Pancreas (tissue), 10 donors: Measurements from ENCODE around the gene GPX3. TPM values are rescaled to one million over a fixed set of nuclear protein-coding genes. Genes with fewer than 3 reads are reported as not detected.

Experiments
- ATAC-seq, 4 donors: fragments of 200-7000 bp; cut with Tn5 transposase; one replicate each; pipeline versions ENCODE4 v1.8.0 to v1.9.1; 2020; ENCODE audit warnings: mild to moderate bottlenecking in 4 of 4, moderate library complexity in 4 of 4
- DNase-seq, 6 donors: peaks; one replicate each; pipeline ENCODE4 v3.0.0-alpha.2; 2020
- FAIRE-seq: peaks from 2 replicates; lab custom pipeline; 2012; peaks lifted over from hg19 to GRCh38; lab: Jason Lieb, UNC
- H3K27ac ChIP-seq, 4 donors: fragments of 200-600 bp; sonication (generic); 1 replicate in 3 of 4; 2 replicates in 1 of 4; pipeline versions ENCODE4 v1.5.0 to v1.8.0; 2020
- H3K27me3 ChIP-seq, 4 donors: fragments of 200-600 bp; one replicate each; pipeline ENCODE4 v1.8.0; 2021
- H3K36me3 ChIP-seq, 3 donors: fragments of 200-600 bp; sonication (generic) in 1 of 3; one replicate each; pipeline versions ENCODE4 v1.5.0 to v1.8.0; 2020 to 2021
- H3K4me1 ChIP-seq, 3 donors: fragments of 200-600 bp; one replicate each; pipeline ENCODE4 v1.8.0; 2021
- H3K4me3 ChIP-seq, 4 donors: fragments of 200-600 bp; sonication (generic) in 2 of 4; one replicate each; pipeline versions ENCODE4 v1.5.0 to v1.8.0; 2020 to 2021
- H3K9me3 ChIP-seq, 4 donors: fragments of 200-600 bp; one replicate each; pipeline ENCODE4 v1.8.0; 2021
- WGBS, 2 donors: extraction: QIAGEN DNeasy Blood & Tissue Kit; methylation state at CpG; one replicate each; pipeline ENCODE4 v1.1.7; 2013; 5-methylcytosine and 5-hydroxymethylcytosine counted together
- intact Hi-C, 3 donors: fragments of 100-400 bp; cut with DNase I; formaldehyde crosslinking; loops; one replicate each; pipeline versions ENCODE4 v1.11.1 to v1.14.2; 2022
- polyA plus RNA-seq, 2 donors: library from polyadenylated mRNA; stranded (reverse); fragments of 200-250 nt; gene quantifications; one replicate each; pipeline ENCODE4 v1.2.3, GENCODE V29; 2013
- total RNA-seq, 6 donors: library from RNA; stranded (reverse); fragmentation: NEBNext Ultra II Directional in 4 of 6; extraction: Animal tissue kit (Norgen Biotek cat#: 25700) in 4 of 6; gene quantifications; one replicate each; pipeline versions ENCODE4 v1.2.1 to v1.2.4, GENCODE V29; 2021 to 2023
- TF ChIP-seq, protein P1 (sequence below), 4 donors: fragments of 200-600 bp; sonication (generic) in 3 of 4; IDR thresholded peaks; one replicate each; pipeline versions ENCODE4 v1.5.0 to v1.8.0; 2021; ENCODE audit warnings: antibody characterized with exemption in 4 of 4
- donor health status: healthy with polysubstance abuse.
- donor health status: DM: no; HTN: no; CAD: no; lungs with moderate emphysema.
- donor health status: DM: no; HTN: no; CAD: no.
- donor health status: control.
- donor health status: control.
- donor health status: Bipolar disorder and iron deficiency.
- donor health status: DM: yes; HTN: yes; CAD: no.
- donor health status: DM: no; HTN: no; CAD: no.
- donor health status: DM: no; HTN: no; CAD: no.
- donor health status: DM: yes; HTN: yes; CAD: no.

The GPX3 gene
- total and polyA plus RNA-seq, 8 donors, result 26.3 to 298 (median 61.6) TPM

DNA sequence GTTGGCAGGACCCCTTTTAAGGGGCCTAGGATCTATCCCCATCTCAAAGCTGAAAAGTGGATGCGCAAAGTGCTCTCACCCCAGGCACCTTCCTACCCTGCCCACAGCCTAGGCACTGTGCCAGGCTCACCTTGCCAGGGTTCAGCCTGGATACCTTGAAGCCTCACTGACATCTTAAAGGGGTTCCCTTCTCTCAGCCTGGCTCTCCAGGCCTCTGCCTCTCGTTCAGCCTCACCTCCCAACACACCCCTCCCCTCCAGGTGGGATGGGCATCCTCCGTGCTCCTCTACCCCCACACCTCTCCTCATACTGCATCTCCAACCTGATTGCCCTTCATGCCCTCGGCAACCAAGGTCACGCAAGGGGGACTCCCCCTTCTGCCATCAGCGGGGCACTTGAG is 34.9 kb downstream of the GPX3 start:
- Histone ChIP-seq H3K9me3 (no peaks in the 10 kb centered on the region), H3K36me3 (peaks cover 0 to 52% (median 0%) of the 10 kb centered on the region in 3 donors), H3K4me3 (no peak overlapping the region), H3K4me1 (peaks cover 0 to 9% (median 0%) of the 10 kb centered on the region in 3 donors), H3K27ac (no peak overlapping the region), H3K27me3 (no peaks in the 10 kb centered on the region)
- TF ChIP-seq, protein P1, sequence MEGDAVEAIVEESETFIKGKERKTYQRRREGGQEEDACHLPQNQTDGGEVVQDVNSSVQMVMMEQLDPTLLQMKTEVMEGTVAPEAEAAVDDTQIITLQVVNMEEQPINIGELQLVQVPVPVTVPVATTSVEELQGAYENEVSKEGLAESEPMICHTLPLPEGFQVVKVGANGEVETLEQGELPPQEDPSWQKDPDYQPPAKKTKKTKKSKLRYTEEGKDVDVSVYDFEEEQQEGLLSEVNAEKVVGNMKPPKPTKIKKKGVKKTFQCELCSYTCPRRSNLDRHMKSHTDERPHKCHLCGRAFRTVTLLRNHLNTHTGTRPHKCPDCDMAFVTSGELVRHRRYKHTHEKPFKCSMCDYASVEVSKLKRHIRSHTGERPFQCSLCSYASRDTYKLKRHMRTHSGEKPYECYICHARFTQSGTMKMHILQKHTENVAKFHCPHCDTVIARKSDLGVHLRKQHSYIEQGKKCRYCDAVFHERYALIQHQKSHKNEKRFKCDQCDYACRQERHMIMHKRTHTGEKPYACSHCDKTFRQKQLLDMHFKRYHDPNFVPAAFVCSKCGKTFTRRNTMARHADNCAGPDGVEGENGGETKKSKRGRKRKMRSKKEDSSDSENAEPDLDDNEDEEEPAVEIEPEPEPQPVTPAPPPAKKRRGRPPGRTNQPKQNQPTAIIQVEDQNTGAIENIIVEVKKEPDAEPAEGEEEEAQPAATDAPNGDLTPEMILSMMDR (IDR thresholded peaks at IDR 0.05), result no peak
- DNase-seq (no peak), FAIRE-seq (no peak), ATAC-seq (no peak)
- 68 to 74% methylated on average over 6 of the region's 6 CpGs for WGBS, 2 donors
- intact Hi-C loops, result no loop called here

DNA sequence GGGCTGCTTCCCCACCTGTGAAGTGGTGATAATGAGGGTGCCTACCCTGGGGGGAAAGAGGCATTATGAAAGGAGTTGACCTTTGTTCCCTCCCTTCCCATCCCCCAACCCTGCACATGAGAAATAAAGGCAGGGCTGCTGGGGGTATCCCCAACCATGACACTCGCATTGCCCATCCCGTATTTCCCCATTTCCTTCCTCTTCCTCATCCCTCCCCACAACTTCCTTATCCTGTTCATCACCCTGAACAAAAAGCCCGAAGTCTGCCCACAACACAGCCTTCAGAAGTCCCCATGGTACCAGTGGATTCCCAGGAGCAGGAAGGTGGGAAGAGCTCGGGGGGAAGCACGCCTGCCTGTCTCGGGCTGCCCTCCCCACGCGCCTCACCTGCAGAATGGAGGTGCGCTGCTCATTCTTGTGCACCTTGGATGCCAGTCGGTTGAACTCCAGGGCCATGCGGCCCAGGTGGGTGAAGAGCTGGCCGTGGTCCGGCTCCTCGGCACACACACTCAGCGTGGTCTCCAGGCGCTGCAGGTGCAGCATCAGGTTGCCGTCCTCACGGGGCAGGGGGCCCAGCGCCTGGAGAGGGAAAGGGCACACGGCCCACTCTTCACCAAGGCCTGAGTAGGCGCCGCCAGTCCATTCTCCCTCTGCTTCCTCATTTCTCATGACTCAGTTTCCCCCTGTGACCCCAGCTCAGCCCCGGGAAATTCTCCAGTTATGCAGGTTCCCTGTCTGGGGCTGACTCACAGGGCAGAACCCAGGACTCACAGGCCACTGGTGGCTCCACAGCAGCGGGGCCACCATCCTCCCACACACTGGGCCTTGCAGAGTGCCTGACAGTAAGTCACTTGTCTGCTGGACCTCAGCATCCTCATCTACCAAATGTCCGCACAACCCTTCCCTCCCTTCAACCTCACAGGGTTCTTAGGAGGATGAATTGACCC is 36.3 kb downstream of the GPX3 start:
- no peaks in the 10 kb centered on the region for H3K27me3 ChIP-seq
- DNase-seq (no peak), ATAC-seq (no peak), FAIRE-seq (no peak)
- TF ChIP-seq, protein P1 (IDR thresholded peaks at IDR 0.05), result no peak
- no peak overlapping the region for H3K4me3 ChIP-seq
- H3K4me1 ChIP-seq, result peaks cover 0 to 15% (median 0%) of the 10 kb centered on the region in 3 donors
- WGBS, 2 donors, result 96 to 97% methylated on average over 25 of the region's 25 CpGs
- intact Hi-C loops, result no loop called here
- no peaks in the 10 kb centered on the region for H3K9me3 ChIP-seq
- H3K27ac ChIP-seq, result no peak overlapping the region
- peaks cover 0 to 50% (median 4%) of the 10 kb centered on the region in 3 donors for H3K36me3 ChIP-seq

DNA sequence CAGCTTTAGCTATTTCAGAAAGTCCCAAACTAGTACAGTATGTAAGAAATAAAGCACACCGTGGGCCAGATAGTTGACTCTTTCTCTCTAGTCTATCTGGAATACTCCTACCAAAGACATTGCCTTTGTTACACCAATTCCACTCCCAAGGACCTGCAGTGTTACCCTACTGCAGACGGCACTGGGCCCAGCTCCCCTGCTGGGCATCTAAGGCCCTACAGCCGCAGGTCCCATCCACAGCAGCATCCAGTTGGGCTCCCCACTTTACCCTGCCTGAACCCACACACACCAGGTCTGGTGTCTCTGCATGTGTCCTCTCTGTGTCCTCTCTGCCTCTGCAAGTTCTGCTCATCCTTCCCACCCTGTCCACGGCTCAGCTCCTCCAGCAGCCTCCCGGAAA is 37.9 kb downstream of the GPX3 start:
- H3K27ac ChIP-seq, result no peak overlapping the region

DNA sequence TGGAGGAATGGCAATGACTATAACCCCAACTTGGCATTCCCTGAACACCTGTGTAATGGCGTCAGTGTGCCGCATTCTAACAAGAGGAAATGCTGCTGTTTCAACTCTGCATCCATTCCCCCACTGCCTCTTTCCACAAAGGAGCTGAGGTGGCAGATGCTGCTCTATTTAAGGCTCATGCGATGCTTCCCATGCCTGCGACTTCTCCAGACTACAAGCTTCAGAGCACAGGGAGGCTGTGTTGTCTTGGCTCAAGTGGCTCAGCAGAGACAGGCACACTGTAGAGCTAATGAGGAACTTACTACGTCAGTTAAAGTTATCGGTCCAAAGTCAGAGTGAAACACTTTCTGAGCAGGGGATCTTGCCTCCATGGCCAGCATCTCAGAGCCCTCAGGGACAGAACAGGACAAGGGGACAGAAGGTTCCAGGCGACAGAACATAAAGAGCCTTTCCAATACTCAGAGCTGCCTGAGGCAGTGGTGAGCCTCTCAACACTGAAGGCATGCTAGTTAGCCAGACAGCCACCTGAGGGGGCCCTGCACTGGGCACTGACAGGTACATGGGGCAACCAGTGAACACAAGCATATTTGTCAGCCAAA is 38.6 kb downstream of the GPX3 start:
- 92 to 93% methylated on average over 7 of the region's 7 CpGs for WGBS, 2 donors
- intact Hi-C loops, result no loop called here
- DNase-seq (no peak), ATAC-seq (peak in 1 of 4 donors; percentile 14), FAIRE-seq (no peak)
- Histone ChIP-seq H3K27me3 (no peaks in the 10 kb centered on the region), H3K4me1 (peaks cover 9 to 33% (median 13%) of the 10 kb centered on the region in 3 donors), H3K36me3 (peaks cover 0 to 52% (median 7%) of the 10 kb centered on the region in 3 donors), H3K9me3 (no peaks in the 10 kb centered on the region), H3K4me3 (no peak overlapping the region), H3K27ac (no peak overlapping the region)
- TF ChIP-seq, protein P1 (IDR thresholded peaks at IDR 0.05), result no peak

More for the DNA sequence above, 37.9 kb downstream of the GPX3 start:
- FAIRE-seq (no peak), ATAC-seq (no peak), DNase-seq (no peak)
- H3K36me3 ChIP-seq, result peaks cover 0 to 54% (median 7%) of the 10 kb centered on the region in 3 donors
- TF ChIP-seq, protein P1 (IDR thresholded peaks at IDR 0.05), result no peak
- H3K4me3 ChIP-seq, result no peak overlapping the region
- intact Hi-C loops, result no loop called here
- H3K27me3 ChIP-seq, result no peaks in the 10 kb centered on the region
- H3K4me1 ChIP-seq, result peaks cover 6 to 26% (median 9%) of the 10 kb centered on the region in 3 donors
- no peaks in the 10 kb centered on the region for H3K9me3 ChIP-seq
- 92 to 96% methylated on average over 5 of the region's 5 CpGs for WGBS, 2 donors
